ENCODE data around the gene ADGRD2. TPM values are rescaled to one million over a fixed set of nuclear protein-coding genes. Genes with fewer than 3 reads are reported as not detected.
A peak's percentile ranks its signal among the peaks of the same experiment; 100 is the strongest.

ADGRD2 gene
- total RNA-seq, 1 experiment from 2014 or later = 1.5 TPM

GRCh38 chr9:124470726-124471125 is 20.5 kb downstream of the ADGRD2 start:
- no peaks in the 10 kb centered on the region for H3K4me1 ChIP-seq (ENCODE audit: insufficient read depth, low read length)
- no peak overlapping the region for H3K27ac Mint-ChIP-seq

More at GRCh38 chr9:124470726-124471125, 20.5 kb downstream of the ADGRD2 start:
- Histone ChIP-seq H3K18ac (ENCODE audit: insufficient read length, low read depth, low read length) (no peak overlapping the region), H2BK12ac (ENCODE audit: insufficient read length, low read depth, low read length) (no peak overlapping the region), H3K9ac (ENCODE audit: extremely low read depth, insufficient read length, low read length) (no peak overlapping the region), H4K91ac (ENCODE audit: insufficient read length, low read depth, low read length) (no peak overlapping the region), H2AK5ac (ENCODE audit: insufficient read length, low read length) (no peak overlapping the region), H2BK120ac (ENCODE audit: low read depth, low read length, poor library complexity, severe bottlenecking) (no peak overlapping the region), H4K8ac (replicated peaks; ENCODE audit: insufficient read length, low read depth, low read length) (no peak overlapping the region), H4K20me1 (ENCODE audit: control insufficient read depth, insufficient read depth, insufficient read length) (no peaks in the 10 kb centered on the region), H2BK5ac (ENCODE audit: insufficient read length, low read length) (no peak overlapping the region), H2AFZ (ENCODE audit: low read length) (no peak overlapping the region), H2BK15ac (ENCODE audit: low read depth, low read length) (no peak overlapping the region; the same call in 1 of the 2 replicates), H3K27me3 (ENCODE audit: insufficient read depth, low read length) (no peaks in the 10 kb centered on the region), H3K4ac (ENCODE audit: low read depth, low read length) (no peak overlapping the region), H3K23ac (ENCODE audit: insufficient read length, low read depth, low read length) (no peak overlapping the region), H4K5ac (ENCODE audit: insufficient read length, low read depth, low read length) (no peak overlapping the region), H2BK20ac (ENCODE audit: low read depth, low read length, poor library complexity, severe bottlenecking) (no peak overlapping the region), H3K27ac (ENCODE audit: insufficient read length, low read depth, low read length) (no peak overlapping the region), H3K23me2 (ENCODE audit: insufficient read length, low read depth, low read length, poor library complexity, severe bottlenecking) (no peaks in the 10 kb centered on the region), H3K9me3 (ENCODE audit: control insufficient read depth, low read depth, low read length) (no peaks in the 10 kb centered on the region), H3K4me2 (ENCODE audit: insufficient read depth, insufficient read length, low read length) (no peak overlapping the region), H3T11ph (ENCODE audit: low read length) (no peak overlapping the region), H3K79me2 (ENCODE audit: insufficient read depth, low read length) (no peaks in the 10 kb centered on the region), H3K14ac (ENCODE audit: insufficient read depth, low read length) (0 out of 2 replicates have a peak overlapping the region, but pooled peaks have one; percentile 22), H3K79me1 (ENCODE audit: insufficient read depth, low read depth, low read length, poor library complexity, severe bottlenecking) (no peaks in the 10 kb centered on the region), H3K56ac (ENCODE audit: insufficient read length, low read depth, low read length) (no peak overlapping the region)
- no CpG with 5 or more reads among the region's 7 CpGs for WGBS (ENCODE audit: extremely low coverage, insufficient read length, low lambda C conversion rate)
- H3K4me3 Mint-ChIP-seq = no peak overlapping the region
- H3K27me3 Mint-ChIP-seq (ENCODE audit: low read depth) = peaks cover 8% of the 10 kb centered on the region
- no peaks in the 10 kb centered on the region for H3K36me3 Mint-ChIP-seq (ENCODE audit: insufficient read depth in 1 of 3, low read depth in 3 of 3)
- peaks cover 0 to 9% of the 10 kb centered on the region in 2 experiments; a peak in 2 of 4 replicates for H3K4me1 Mint-ChIP-seq
- no peaks in the 10 kb centered on the region for H3K9me3 Mint-ChIP-seq
- TF ChIP-seq CTCF (conservative IDR thresholded peaks at IDR 0.05) = no peak
- DNase-seq = no peak

Measured in H9 (cell line).